ENCODE data around the gene LETM1. TPM values are rescaled to one million over a fixed set of nuclear protein-coding genes. Genes with fewer than 3 reads are reported as not detected.

LETM1 gene
- total RNA-seq, 2 experiments from 2014 or later: 58.3 to 66.8 TPM

GRCh38 chr4:1883583-1883982, 27.6 kb upstream of the LETM1 start:
- no peak for TF ChIP-seq EZH2phosphoT487 (IDR thresholded peaks at IDR 0.05; ENCODE audit: borderline replicate concordance, low read depth, low read length)
- no peak for TF ChIP-seq CTCF (conservative IDR thresholded peaks at IDR 0.05; ENCODE audit: low read length)
- no peak for DNase-seq (ENCODE audit: low spot score)
- intact Hi-C loops (cut with micrococcal nuclease; ENCODE audit: unreplicated experiment): no loop called here
- H3K9me2 ChIP-seq (ENCODE audit: insufficient read depth, low read length): no peaks in the 10 kb centered on the region
- BruUV-seq (replicated peaks): no TSS peak
- no peak overlapping the region for H3K4me2 ChIP-seq (ENCODE audit: low read length)
- H3K27ac ChIP-seq (ENCODE audit: low read depth, low read length, poor library complexity, severe bottlenecking): no peak overlapping the region
- H3K9me3 ChIP-seq (ENCODE audit: low read length): no peaks in the 10 kb centered on the region
- peaks cover 25% of the 10 kb centered on the region; the same call in 1 of the 2 replicates for H4K20me1 ChIP-seq (ENCODE audit: insufficient read depth, low read length)
- peaks cover 61% of the 10 kb centered on the region for H3K36me3 ChIP-seq (ENCODE audit: insufficient read depth, low read length)
- H2AFZ ChIP-seq (ENCODE audit: low read length): no peak overlapping the region
- ChIA-PET POLR2A (interaction anchor here (0.6 to 1.6 kb wide), 4 partner anchors 11 to 164 kb away, joined by 3 to 12 read pairs (median 4); no protein-coding TSS in a partner anchor), CTCF (ENCODE audit: unreplicated experiment) (no interaction called here)
- H3K4me1 ChIP-seq (ENCODE audit: insufficient read depth, low read length, poor library complexity, severe bottlenecking): peaks cover 7% of the 10 kb centered on the region
- H3K79me2 ChIP-seq (ENCODE audit: insufficient read depth, low read depth, low read length): peaks cover 100% of the 10 kb centered on the region
- H3K4me3 ChIP-seq (ENCODE audit: low read depth, low read length, poor library complexity, severe bottlenecking): no peak overlapping the region

GRCh38 chr4:1882850-1883271, 26.9 kb upstream of the LETM1 start:
- no TSS peak for BruUV-seq (replicated peaks)
- CTCF ChIA-PET (ENCODE audit: unreplicated experiment): interaction anchor here (0.6 kb wide), 1 partner anchor 23 kb away, joined by 3 read pairs; no protein-coding TSS in a partner anchor
- peaks cover 100% of the 10 kb centered on the region for H3K79me2 ChIP-seq (ENCODE audit: insufficient read depth, low read depth, low read length)
- peaks cover 7% of the 10 kb centered on the region for H3K4me1 ChIP-seq (ENCODE audit: insufficient read depth, low read length, poor library complexity, severe bottlenecking)
- intact Hi-C loops (cut with micrococcal nuclease; ENCODE audit: unreplicated experiment): no loop called here
- H3K9me2 ChIP-seq (ENCODE audit: insufficient read depth, low read length): no peaks in the 10 kb centered on the region
- POLR2A ChIA-PET: interaction anchor here (1.4 to 1.6 kb wide), 2 partner anchors 10 to 17 kb away, joined by 3 to 6 read pairs; no protein-coding TSS in a partner anchor
- H4K20me1 ChIP-seq (ENCODE audit: insufficient read depth, low read length): peaks cover 28% of the 10 kb centered on the region; the same call in 1 of the 2 replicates
- no peak for DNase-seq (ENCODE audit: low spot score)
- no peak overlapping the region for H3K4me3 ChIP-seq (ENCODE audit: low read depth, low read length, poor library complexity, severe bottlenecking)
- no peak overlapping the region for H2AFZ ChIP-seq (ENCODE audit: low read length)
- peaks cover 62% of the 10 kb centered on the region for H3K36me3 ChIP-seq (ENCODE audit: insufficient read depth, low read length)
- no peak for TF ChIP-seq CTCF (conservative IDR thresholded peaks at IDR 0.05; ENCODE audit: low read length)
- no peak for TF ChIP-seq EZH2phosphoT487 (IDR thresholded peaks at IDR 0.05; ENCODE audit: borderline replicate concordance, low read depth, low read length)
- no peaks in the 10 kb centered on the region for H3K9me3 ChIP-seq (ENCODE audit: low read length)
- H3K4me2 ChIP-seq (ENCODE audit: low read length): no peak overlapping the region
- no peak overlapping the region for H3K27ac ChIP-seq (ENCODE audit: low read depth, low read length, poor library complexity, severe bottlenecking)

- Histone ChIP-seq H3K4me3 (ENCODE audit: low read depth, low read length, poor library complexity, severe bottlenecking) (no peak overlapping the region), H3K4me1 (ENCODE audit: insufficient read depth, low read length, poor library complexity, severe bottlenecking) (no peaks in the 10 kb centered on the region), H4K20me1 (ENCODE audit: insufficient read depth, low read length) (peaks cover 23% of the 10 kb centered on the region; the same call in 1 of the 2 replicates), H3K9me3 (ENCODE audit: low read length) (no peaks in the 10 kb centered on the region), H3K9me2 (ENCODE audit: insufficient read depth, low read length) (no peaks in the 10 kb centered on the region), H3K4me2 (ENCODE audit: low read length) (no peak overlapping the region), H3K79me2 (ENCODE audit: insufficient read depth, low read depth, low read length) (peaks cover 100% of the 10 kb centered on the region), H3K36me3 (ENCODE audit: insufficient read depth, low read length) (peaks cover 71% of the 10 kb centered on the region), H3K27ac (ENCODE audit: low read depth, low read length, poor library complexity, severe bottlenecking) (no peak overlapping the region), H2AFZ (ENCODE audit: low read length) (no peak overlapping the region)
- no peak for DNase-seq (ENCODE audit: low spot score)
- BruUV-seq (replicated peaks): no TSS peak
- ChIA-PET CTCF (ENCODE audit: unreplicated experiment) (no interaction called here), POLR2A (no interaction called here)
- intact Hi-C loops (cut with micrococcal nuclease; ENCODE audit: unreplicated experiment): no loop called here
- TF ChIP-seq CTCF (conservative IDR thresholded peaks at IDR 0.05; ENCODE audit: low read length) (no peak), EZH2phosphoT487 (IDR thresholded peaks at IDR 0.05; ENCODE audit: borderline replicate concordance, low read depth, low read length) (no peak)
These were observed 24.4 kb upstream of the LETM1 start for GRCh38 chr4:1880332-1880731.

Measured in OCI-LY7 (cell line).